Measurements from ENCODE around the gene TMEM232. TPM values are rescaled to one million over a fixed set of nuclear protein-coding genes. Genes with fewer than 3 reads are reported as not detected.

TMEM232 gene
- total RNA-seq, 1 experiment from 2014 or later: 1.6 TPM

GRCh38 chr5:110727025-110727314, 499 bp upstream of the TMEM232 start:
- H3K14ac ChIP-seq (ENCODE audit: insufficient read depth, low read length): no peak overlapping the region
- no peak overlapping the region for H3T11ph ChIP-seq (ENCODE audit: low read length)
- no peaks in the 10 kb centered on the region for H4K20me1 ChIP-seq (ENCODE audit: control insufficient read depth, insufficient read depth, insufficient read length)
- no peak overlapping the region for H4K91ac ChIP-seq (ENCODE audit: insufficient read length, low read depth, low read length)
- no peak overlapping the region for H2BK20ac ChIP-seq (ENCODE audit: low read depth, low read length, poor library complexity, severe bottlenecking)
- H3K4me1 ChIP-seq (ENCODE audit: insufficient read depth, low read length): no peaks in the 10 kb centered on the region
- no CpG with 5 or more reads among the region's 5 CpGs for WGBS (ENCODE audit: extremely low coverage, insufficient read length, low lambda C conversion rate)
- no peak overlapping the region for H3K56ac ChIP-seq (ENCODE audit: insufficient read length, low read depth, low read length)
- no peak overlapping the region; a peak in 1 of 7 replicates for H3K27ac Mint-ChIP-seq
- no peak overlapping the region for H2AK5ac ChIP-seq (ENCODE audit: insufficient read length, low read length)
- H3K27ac ChIP-seq (ENCODE audit: insufficient read length, low read depth, low read length): no peak overlapping the region
- peaks cover 0 to 3% (median under 1%) of the 10 kb centered on the region in 3 experiments; a peak in 1 of 7 replicates for H3K36me3 Mint-ChIP-seq (ENCODE audit: insufficient read depth in 1 of 3, low read depth in 3 of 3)
- no peak overlapping the region for H3K9ac ChIP-seq (ENCODE audit: extremely low read depth, insufficient read length, low read length)
- H2BK15ac ChIP-seq (ENCODE audit: low read depth, low read length): no peak overlapping the region
- no peaks in the 10 kb centered on the region for H3K9me3 ChIP-seq (ENCODE audit: control insufficient read depth, low read depth, low read length)
- H3K4me3 Mint-ChIP-seq: peak overlapping the region; percentile 76 to 83
- H2AFZ ChIP-seq (ENCODE audit: low read length): peak overlapping the region; percentile 88
- no peaks in the 10 kb centered on the region for H3K27me3 ChIP-seq (ENCODE audit: insufficient read depth, low read length)
- no peak for DNase-seq
- peaks cover 0 to 3% of the 10 kb centered on the region in 2 experiments; a peak in 3 of 5 replicates for H3K9me3 Mint-ChIP-seq
- no peaks in the 10 kb centered on the region for H3K79me2 ChIP-seq (ENCODE audit: insufficient read depth, low read length)
- no peak overlapping the region for H2BK120ac ChIP-seq (ENCODE audit: low read depth, low read length, poor library complexity, severe bottlenecking)
- H3K4me2 ChIP-seq (ENCODE audit: insufficient read depth, insufficient read length, low read length): peak overlapping the region; percentile 79
- H3K23me2 ChIP-seq (ENCODE audit: insufficient read length, low read depth, low read length, poor library complexity, severe bottlenecking): no peaks in the 10 kb centered on the region
- no peak overlapping the region for H3K23ac ChIP-seq (ENCODE audit: insufficient read length, low read depth, low read length)
- H3K4ac ChIP-seq (ENCODE audit: low read depth, low read length): no peak overlapping the region
- no peaks in the 10 kb centered on the region; a peak in 1 of 4 replicates for H3K4me1 Mint-ChIP-seq
- no peak overlapping the region for H2BK12ac ChIP-seq (ENCODE audit: insufficient read length, low read depth, low read length)
- TF ChIP-seq CTCF (conservative IDR thresholded peaks at IDR 0.05): peak; percentile 34; the same call in 2 of the 3 replicates
- no peaks in the 10 kb centered on the region for H3K79me1 ChIP-seq (ENCODE audit: insufficient read depth, low read depth, low read length, poor library complexity, severe bottlenecking)
- H3K18ac ChIP-seq (ENCODE audit: insufficient read length, low read depth, low read length): no peak overlapping the region
- no peak overlapping the region for H4K8ac ChIP-seq (replicated peaks; ENCODE audit: insufficient read length, low read depth, low read length)
- H2BK5ac ChIP-seq (ENCODE audit: insufficient read length, low read length): no peak overlapping the region
- no peak overlapping the region for H4K5ac ChIP-seq (ENCODE audit: insufficient read length, low read depth, low read length)
- H3K27me3 Mint-ChIP-seq (ENCODE audit: low read depth): no peaks in the 10 kb centered on the region; the same call in none of the 2 replicates

Data from H9 (cell line).